Measurements from ENCODE around the gene CKB.
A peak's percentile ranks its signal among the peaks of the same experiment; 100 is the strongest.

The CKB gene

GRCh38 chr14:103522649-103523574, at the start of gene CKB:
CKB (minus strand) TSS chr14:103522830; CDS start chr14:103522493, 337 bp downstream.
- peak; percentile 86 for DNase-seq

GRCh38 chr14:103569408-103569807, 46.8 kb upstream of the CKB start:
- DNase-seq, result no peak

GRCh38 chr14:103568952-103569351, 46.3 kb upstream of the CKB start:
- DNase-seq, result no peak

DNA sequence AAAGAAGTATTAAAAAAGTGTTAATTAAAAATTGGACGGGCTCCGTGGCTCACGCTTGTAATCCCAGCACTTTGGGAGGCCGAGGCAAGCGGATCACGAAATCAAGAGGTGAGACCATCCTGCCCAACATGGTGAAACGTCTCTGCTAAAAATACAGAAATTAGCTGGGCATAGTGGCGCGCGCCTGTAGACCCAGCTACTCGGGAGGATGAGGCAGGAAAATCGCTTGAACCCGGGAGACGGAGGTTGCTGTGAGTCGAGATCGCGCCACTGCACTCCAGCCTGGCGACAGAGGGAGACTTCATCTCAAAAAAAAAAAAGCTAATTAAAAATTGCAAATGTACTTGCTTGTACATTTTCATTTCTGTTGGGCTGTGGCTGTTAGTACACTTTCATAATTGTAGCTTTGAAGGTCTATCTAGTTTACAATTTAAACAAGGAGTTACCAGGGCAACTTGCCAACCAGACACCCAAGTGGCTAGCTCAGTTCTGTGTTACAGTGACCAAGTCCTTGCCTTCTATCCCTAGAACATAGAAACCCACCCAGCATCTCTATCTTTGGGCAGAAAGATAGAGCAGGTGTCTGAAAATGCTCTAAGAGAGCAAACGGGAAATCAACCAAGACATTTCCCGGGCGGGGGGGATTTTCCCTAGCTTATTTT, 41.3 kb upstream of the CKB start:
- DNase-seq, result no peak

- DNase-seq, result no peak
These were observed 40.6 kb upstream of the CKB start for GRCh38 chr14:103563226-103563620.

- peak; percentile 87 for DNase-seq
These were observed 40.0 kb upstream of the CKB start, which contains the start of the genes BAG5 and COA8 for GRCh38 chr14:103562429-103563225. BAG5 (minus strand) TSS chr14:103562657; CDS start chr14:103561164, 1,493 bp downstream. COA8 (plus strand) TSS chr14:103562960; CDS start chr14:103563002, 42 bp downstream.

DNA sequence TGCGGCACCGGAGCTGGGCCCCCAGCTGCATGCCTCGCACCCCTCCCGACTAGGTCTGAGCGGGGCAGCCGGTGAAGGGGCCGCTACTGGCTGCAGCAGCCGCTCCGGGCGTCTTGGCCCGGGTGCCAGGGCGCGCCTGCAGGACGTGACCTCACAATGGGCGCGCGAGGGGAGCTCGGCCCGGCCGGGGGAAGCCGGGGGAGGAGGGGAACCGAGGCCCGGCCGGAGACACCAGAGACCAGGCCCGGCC, 39.5 kb upstream of the CKB start:
- DNase-seq, result no peak

- DNase-seq, result no peak
These were observed 39.0 kb upstream of the CKB start for GRCh38 chr14:103561381-103562178.

DNA sequence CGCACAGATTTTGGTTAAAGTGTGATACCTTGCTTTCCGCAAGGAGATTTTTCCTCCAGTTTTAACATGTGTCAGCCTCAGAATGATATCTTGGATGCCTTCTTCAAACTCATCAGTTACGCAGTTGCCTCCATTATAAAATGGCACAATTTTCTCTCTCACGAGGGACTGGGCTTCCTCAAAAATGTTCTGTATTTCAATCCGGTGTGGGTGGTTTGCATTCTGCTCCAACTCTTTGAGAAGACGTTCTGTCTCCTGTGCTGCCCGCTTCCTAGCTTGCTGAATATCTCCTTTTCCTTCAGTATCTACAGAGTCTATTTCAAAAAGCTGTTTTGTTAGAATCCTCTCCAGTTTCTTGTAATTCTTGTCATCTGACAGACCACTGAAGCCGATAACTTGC, 38.1 kb upstream of the CKB start:
- no peak for DNase-seq

DNA sequence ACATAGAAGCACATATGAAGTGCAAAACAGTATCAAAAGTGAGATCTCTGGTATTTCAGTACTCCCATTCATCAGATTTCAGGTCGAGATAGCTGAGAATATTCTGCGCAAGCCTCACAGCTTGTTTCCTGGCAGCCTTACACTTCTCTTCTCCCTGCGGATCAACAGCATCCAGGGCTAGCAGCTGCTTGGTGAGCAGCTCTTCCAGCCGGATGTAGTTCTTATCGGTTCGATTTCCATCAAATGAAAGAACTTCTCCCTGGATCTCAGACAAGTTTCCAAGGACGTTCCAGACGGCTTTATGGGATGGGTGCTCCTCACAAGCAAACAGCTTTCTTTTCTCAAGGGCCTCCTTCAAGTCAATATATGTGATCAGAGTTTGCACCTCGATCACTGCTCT, 37.1 kb upstream of the CKB start:
- DNase-seq, result no peak

DNA sequence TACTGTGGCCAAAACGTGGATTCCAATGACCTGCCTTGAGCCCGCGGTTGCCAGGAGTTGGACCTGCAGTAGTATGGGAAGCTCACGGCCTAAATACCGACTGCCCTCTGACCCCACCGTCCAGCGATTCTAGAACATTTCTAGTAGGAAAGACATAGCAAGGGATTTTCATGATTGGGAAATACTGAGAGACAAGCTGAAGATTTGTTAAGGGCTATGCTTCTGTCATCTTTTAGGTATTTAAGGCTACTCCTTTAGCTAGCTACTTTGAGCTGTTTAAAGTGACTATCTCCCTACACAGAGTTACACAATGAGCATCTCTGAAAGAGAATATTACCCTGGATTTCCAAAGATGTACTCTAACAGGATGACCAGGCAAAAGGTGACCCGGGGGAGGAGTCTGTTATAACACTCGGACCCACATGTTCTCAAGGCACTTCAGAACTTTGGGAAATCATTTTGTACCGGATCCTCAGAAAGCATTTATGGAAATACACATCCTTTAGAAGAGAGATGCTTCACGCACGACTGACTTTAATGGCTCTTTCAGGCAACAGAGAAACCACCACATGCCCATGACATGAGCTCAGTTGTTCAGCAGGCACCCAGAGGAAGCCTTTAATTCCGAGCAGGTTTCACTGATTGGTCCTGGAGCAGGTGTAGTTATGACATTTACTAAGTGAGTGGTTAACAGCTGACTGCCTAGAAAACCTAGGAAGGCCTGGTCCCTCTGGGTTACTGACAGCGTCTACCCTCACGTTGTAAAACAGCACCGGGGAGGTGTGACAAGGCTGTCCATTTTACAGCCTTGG, 35.6 kb upstream of the CKB start:
- no peak for DNase-seq

DNA sequence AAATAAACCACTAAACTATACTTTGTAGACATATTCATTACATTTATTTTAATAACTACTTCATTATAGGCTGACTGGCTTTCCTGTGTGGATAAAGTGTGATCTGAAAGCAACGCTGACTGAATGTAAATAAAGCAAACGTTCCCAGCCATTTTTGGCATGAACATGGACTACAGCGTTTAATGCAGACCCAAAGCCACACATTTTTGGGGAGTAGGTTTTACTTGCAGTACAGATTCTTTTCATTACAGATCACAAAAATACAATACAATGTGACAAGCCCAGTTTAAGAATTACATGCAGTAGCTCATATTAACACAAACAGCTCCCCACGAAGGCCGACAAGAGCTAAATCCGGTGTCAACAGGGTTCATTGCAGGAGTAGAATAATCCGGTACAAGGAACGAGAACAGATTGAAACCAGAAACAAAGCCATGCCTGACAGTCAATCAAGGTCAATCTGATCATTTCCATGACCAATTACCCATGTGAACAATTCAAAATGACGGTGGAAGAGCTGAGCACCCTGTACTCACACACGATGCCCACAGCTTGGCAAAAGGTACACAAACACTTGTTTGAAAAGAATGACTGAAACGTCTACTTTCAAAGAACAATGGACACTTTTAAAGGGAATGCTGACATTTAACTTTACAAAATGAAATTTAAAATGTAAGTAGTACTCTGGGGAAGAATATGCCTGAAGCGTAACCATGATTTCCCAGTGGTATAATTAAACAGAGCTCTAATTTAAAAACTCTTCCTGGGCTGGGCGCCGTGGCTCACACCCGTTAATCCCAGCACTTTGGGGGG, 34.5 kb upstream of the CKB start:
- DNase-seq, result no peak

DNA sequence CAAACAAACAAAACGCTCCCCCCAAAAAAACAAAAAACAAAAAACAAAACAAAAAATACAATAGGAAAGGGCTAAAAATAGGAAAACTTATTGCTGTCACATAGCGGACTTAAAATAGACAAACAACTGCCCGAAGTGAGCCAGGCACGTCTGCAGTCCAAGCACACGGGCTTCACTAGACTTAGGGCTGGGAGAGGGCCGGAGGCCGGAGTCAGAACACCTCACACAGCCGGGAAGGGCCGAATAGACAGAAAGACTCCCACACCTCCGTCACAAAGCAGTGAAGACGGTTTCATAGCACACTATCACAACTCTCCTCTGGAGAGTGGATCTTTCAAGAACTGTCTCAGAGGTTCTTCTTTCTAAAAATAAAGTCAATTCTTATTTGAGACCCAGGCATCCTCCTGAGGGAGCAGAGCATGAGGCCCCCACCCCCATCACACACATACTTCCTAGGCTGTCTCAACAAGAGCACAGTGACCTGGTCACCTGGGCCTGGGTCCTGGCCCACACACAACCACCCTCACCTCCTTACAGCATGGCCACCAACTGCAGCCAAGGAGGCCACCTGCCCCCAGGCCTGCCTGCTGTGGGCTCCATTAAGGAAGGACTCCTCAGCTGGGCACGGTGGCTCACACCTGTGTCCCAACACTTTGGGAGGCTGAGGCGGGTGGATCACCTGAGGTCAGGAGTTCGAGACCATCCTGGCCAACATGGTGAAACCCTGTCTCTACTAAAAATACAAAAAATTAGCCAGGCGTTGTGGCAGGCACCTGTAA, 33.1 kb upstream of the CKB start:
- DNase-seq, result no peak

GRCh38 chr14:103552846-103553210, 30.2 kb upstream of the CKB start:
- no peak for DNase-seq

GRCh38 chr14:103552011-103552845, 29.6 kb upstream of the CKB start:
- DNase-seq, result no peak

- DNase-seq, result no peak
These were observed 28.7 kb upstream of the CKB start for GRCh38 chr14:103551338-103551762.

DNA sequence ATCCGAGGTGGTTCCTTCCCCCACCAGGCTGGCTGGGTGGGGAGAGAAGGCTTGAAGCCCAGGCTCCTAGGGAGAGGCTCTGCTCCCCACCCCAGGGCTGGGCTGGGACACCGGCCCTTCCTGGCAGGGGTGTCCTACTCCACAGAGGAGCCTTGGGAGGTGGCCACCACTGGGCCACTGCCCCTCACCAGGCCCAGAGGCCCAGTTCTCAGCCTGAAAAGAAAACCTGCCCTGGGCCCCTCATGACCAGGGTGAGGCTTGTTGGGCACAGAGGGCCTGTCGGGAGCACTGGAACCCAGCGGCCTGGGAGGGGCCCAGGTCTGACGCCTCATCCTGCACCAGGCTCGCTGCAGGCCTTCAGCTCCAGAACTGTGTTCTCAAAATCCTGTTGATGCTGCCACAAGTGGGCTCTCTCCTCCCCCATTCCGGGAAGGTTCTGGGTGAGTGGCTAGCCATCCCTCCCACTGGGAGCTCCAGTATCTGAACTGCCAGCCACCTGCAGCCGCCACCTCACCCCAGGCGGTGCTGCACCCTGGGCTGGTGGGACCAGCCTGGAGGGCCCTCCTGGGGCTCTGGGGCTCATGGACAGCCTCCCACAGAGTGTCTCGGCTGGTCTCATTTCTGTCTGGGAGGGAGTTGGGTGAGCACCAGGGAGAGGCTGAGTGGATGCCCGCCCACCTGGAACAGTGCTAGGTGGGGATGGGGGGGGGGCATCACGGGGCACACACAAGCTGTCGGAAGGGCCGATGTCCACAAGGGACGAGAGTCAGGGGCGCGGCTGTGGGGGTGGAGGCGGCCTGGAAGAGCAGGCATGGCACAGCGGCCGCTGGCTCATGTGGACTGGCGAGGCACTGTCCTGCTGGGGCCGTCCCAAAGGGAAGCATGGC, 28.1 kb upstream of the CKB start:
- DNase-seq, result no peak

All from NCI-H1105 treated with DMSO at 0.1 percent for 48 hours (cell line).